ENCODE measurements around the gene FAM110D. TPM values are rescaled to one million over a fixed set of nuclear protein-coding genes. Genes with fewer than 3 reads are reported as not detected.

FAM110D gene
- total and polyA plus RNA-seq, 2 donors (not counting 3 experiments of a cell fraction or from before 2014, with no cell fraction given): 2.6 to 5.1 TPM

- TF ChIP-seq POLR2AphosphoS5 (IDR thresholded peaks at IDR 0.05; ENCODE audit: insufficient read depth, low read depth, low read length) (no peak), EZH2 (IDR thresholded peaks at IDR 0.05; ENCODE audit: borderline replicate concordance, low read depth, low read length, severe bottlenecking) (no peak), JUN (IDR thresholded peaks at IDR 0.05; ENCODE audit: borderline replicate concordance, insufficient read depth, insufficient read length, low read depth) (no peak), POLR2A (IDR thresholded peaks at IDR 0.05; ENCODE audit: low read depth, low read length) (no peak), GATA2 (IDR thresholded peaks at IDR 0.05; ENCODE audit: insufficient read depth, insufficient read length, low read depth, low read length) (no peak), FOS (IDR thresholded peaks at IDR 0.05; ENCODE audit: borderline replicate concordance, insufficient read depth, low read length) (no peak), MYC (IDR thresholded peaks at IDR 0.05; ENCODE audit: low read depth, low read length) (no peak), CTCF (IDR thresholded peaks at IDR 0.05; ENCODE audit: extremely low read depth in 1 of 2, insufficient read depth in 1 of 2, low read depth in 1 of 2, low read length in 2 of 2) (no peak)
- TF ChIP-seq, protein P1, sequence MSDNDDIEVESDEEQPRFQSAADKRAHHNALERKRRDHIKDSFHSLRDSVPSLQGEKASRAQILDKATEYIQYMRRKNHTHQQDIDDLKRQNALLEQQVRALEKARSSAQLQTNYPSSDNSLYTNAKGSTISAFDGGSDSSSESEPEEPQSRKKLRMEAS (IDR thresholded peaks at IDR 0.05; ENCODE audit: insufficient read depth, insufficient read length): no peak
- Histone ChIP-seq H3K4me2 (ENCODE audit: insufficient read depth, low read length) (no peak overlapping the region), H3K9me3 (replicated peaks; ENCODE audit: control insufficient read depth, insufficient read depth, low read length) (no peaks in the 10 kb centered on the region), H3K4me1 (ENCODE audit: control insufficient read depth, extremely low read depth, insufficient read depth, low read length) (no peaks in the 10 kb centered on the region), H3K9ac (replicated peaks; ENCODE audit: extremely low read depth, insufficient read depth, low read length) (no peak overlapping the region), H3K9me1 (replicated peaks; ENCODE audit: control insufficient read depth, extremely low read depth, insufficient read depth, low read length) (no peaks in the 10 kb centered on the region), H3K36me3 (ENCODE audit: control insufficient read depth in 2 of 2, extremely low read depth in 1 of 2, insufficient read depth in 2 of 2, low read length in 2 of 2) (no peaks in the 10 kb centered on the region), H3K27ac (ENCODE audit: insufficient read depth, low read depth, low read length) (no peak overlapping the region), H2AFZ (ENCODE audit: low read depth, low read length) (no peak overlapping the region), H3K27me3 (ENCODE audit: control insufficient read depth in 2 of 2, insufficient read depth in 2 of 2, low read length in 2 of 2) (peaks cover 0 to 2% of the 10 kb centered on the region in 2 experiments), H3K4me3 (replicated peaks in 1 of 3; ENCODE audit: insufficient read depth in 1 of 3, low read depth in 1 of 3, low read length in 3 of 3) (no peak overlapping the region), H4K20me1 (replicated peaks; ENCODE audit: control insufficient read depth, extremely low read depth, insufficient read depth, low read length) (no peaks in the 10 kb centered on the region), H3K79me2 (ENCODE audit: control insufficient read depth, insufficient read depth, low read length) (no peaks in the 10 kb centered on the region)
- ChIA-PET POLR2A (no interaction called here), CTCF (interaction anchor here (0.5 to 2.3 kb wide), 2 partner anchors 45 to 545 kb away, joined by 3 to 8 read pairs; partner anchors contain the start of gene CEP85)
- no peak for DNase-seq (ENCODE audit: low read depth, low spot score)
- dilution Hi-C loops (cut with MboI; ENCODE audit: extremely low pct_ligation_motif_present, low sequenced_read_pairs): no loop called here
- no TSS peak for BruUV-seq (replicated peaks)
- intact Hi-C loops (cut with micrococcal nuclease): no loop called here
- FAIRE-seq: no peak
Measured at GRCh38 chr1:26188477-26188876, 29.6 kb downstream of the FAM110D start.

All from endothelial cell of umbilical vein (primary cell).